SW480 (cell line): Measurements from ENCODE around the gene TTC28.
A peak's percentile ranks its signal among the peaks of the same experiment; 100 is the strongest.
"Not testable (repeated sequence)": the region's sequence is repeated elsewhere in the genome, so short reads cannot be mapped to it uniquely, and the experiment has no call there.

ENCODE experiments used
- DNase-seq: peaks from one replicate; pipeline ENCODE4 v3.0.0-alpha.2; 2016; ENCODE audit warnings: low spot score

Gene TTC28

DNA sequence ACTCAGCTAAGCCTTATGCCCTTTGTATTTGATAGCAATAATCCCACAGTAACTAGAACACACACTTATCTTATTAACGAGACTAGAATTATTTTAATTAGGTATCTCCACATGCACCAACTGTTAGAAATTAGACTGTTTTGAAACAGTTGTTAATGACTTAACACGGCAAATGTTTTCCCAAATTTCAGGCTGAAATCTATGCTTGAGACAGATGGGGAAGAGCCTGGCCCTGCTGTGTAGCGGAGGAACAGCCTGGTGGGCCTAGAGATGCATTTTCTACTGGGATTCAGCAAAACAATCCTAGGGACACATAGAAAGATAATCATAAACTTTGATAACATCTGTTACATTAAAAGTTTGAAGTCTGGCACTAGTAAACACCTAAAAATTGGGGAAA, 273.4 kb downstream of the TTC28 start:
- DNase-seq = no peak

DNA sequence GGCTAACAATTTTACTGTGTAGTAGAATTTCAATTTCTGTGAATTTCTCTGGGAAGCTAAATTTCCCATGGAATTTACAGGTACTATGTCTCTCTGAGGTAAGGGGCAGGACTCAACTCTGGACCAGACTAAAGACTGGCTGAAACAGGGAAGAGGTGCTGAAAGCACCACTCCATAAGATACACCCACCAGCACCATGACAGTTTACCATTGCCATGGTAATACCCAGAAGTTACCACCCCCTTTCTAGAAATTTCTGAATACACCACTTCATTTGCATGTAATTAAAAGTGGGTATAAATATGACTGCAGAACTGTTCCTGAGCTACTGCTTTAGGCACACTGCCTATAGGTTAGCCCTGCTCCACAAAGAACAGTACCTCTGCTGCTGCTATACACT, 274.1 kb downstream of the TTC28 start:
- DNase-seq = no peak

DNA sequence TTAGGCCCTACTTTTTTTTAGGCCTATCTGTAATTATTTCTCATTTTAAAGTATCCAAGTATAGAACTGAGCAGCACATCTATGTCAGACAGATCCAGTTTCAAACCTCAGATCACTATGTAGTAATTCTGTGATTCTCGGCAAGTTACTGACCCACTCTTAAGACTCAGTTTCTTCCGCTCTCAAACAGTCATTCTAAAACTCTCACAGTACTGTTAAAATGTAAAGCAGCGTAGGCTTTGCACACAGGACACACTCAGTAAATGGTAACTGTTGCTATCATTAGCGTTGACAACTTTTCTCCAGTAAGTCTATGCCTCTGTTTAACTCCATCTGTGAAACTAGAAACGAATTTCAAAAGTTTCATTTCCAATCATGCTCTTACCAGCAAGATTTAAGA, 277.1 kb downstream of the TTC28 start:
- no peak for DNase-seq

DNA sequence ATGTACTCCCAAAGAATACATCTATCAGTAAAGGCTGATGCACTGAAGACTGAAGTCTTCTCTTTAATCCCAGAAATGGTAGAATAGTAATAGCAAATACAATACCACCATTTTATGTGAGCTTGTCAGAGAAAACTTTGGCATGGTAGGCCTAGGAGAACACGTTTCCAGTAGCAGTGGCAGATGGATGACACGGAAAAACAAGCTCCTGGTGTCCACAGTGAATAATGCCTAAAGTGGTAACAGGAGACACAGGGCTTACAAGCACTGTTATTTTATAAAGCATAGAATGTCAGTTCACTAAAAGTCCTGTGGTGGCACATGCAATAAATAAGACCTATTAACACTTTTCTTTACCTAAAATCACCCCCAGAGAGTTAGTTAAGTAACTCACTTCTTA, 277.6 kb downstream of the TTC28 start:
- no peak for DNase-seq

DNA sequence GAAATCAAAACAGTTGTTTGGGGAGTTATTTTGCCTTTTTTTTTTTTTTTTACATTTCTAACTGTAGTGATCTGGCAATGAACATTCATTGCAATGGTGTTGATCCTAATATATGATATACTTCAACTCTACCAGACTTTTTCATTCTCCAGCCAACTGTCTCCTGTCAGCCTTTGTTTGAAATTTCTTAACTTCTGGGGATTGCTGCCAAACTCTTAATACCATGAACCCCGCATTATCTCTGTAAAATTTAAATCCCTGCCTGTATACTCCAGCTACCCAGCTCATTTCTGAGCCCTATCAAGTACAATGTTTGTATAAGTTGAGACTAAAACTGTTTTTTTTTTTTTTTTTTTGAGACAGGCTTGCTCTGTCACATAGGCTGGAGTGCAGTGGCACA, 280.7 kb downstream of the TTC28 start:
- DNase-seq = no peak

DNA sequence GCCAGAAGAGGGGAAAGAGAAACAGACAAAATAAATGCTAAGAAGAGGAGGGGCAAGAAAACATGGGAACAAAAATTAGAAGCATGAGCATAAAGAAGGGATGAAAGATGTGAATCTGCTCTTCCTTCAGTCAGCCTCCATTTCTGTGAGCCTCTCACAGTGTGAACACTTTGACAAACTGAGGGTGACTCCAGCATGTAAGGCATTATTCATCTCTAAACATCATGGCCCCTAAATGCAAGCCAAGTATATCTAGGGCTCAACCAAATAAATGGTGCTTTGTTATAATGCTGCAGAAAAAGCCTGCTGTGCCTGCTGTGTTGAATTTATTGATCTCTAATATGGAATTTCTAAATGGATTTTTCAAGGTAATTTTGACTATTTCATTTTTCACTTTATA, 281.3 kb downstream of the TTC28 start:
- DNase-seq = no peak

DNA sequence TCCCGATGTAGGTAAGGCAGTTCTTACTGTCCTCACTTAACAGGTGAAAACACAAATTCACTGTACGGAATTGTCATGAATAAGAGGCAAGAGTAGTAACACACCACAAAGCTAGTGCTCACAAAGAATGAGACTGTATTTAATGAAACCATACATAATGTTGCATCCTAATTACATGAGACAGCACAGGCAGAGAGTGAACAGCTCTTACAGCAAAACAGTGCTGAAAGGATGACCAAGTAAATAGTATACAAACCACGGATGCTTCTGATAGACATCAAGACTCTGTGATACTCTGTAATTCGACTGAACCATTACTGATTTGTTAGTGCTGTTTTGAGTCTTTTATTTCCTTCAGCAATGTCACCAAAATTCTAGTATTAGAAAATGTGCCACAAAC, 282.3 kb downstream of the TTC28 start:
- peak; percentile 2 for DNase-seq

DNA sequence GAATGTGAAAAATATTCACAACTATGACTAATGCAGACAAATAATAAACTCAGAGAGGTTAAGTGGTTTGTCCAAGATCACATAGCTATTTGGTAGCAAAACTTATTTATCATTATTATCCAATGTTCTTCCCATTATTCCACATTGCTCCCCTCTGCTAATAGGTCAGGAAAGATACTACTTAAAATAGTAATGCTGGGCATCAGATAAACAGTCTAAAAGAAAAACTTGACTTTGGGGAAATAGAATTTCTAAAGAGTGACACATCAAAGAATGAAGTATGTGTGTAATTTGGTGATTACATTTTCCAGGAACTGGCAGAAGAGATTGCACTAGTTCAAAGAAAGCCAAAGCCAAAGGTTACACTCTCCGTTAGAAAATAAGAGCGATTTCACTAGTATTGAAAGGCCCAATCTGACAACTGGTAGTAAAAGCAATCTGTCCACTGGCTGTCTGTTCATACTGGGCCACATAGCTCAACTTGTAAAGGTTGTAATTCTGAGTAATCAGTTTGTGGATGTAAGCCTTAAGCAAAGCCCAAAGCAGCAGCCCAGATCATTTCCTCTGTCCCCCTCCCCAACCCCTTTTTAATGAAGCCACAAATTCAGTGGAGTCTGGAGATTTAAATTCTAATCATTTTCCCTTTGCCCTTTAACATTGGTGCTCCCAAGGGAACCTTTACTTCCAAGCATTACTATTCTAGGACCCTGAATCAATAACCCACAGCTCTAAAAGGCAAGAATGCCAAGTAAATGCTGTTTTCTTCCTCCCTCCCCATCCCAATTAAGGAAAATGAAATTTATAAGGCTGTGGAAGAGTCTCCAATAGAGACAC, 283.5 kb downstream of the TTC28 start:
- peak; percentile 40 for DNase-seq

DNA sequence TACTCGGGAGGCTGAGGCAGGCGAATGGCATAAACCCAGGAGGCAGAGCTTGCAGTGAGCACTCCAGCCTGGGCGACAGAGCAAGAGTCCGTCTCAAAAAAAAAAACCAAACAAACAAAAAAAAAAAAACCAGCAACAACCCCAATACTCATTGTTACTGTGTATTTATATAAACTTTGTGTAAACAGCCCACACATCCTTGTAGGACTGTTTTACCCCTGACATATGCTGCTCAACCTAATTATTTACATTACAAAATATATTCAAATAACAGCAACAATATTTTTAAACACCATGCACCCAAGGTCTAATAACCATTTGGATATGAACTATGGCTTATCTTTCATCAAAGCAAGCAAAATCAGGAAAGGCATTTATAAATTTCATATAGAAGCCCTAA, 284.1 kb downstream of the TTC28 start:
- no peak for DNase-seq

DNA sequence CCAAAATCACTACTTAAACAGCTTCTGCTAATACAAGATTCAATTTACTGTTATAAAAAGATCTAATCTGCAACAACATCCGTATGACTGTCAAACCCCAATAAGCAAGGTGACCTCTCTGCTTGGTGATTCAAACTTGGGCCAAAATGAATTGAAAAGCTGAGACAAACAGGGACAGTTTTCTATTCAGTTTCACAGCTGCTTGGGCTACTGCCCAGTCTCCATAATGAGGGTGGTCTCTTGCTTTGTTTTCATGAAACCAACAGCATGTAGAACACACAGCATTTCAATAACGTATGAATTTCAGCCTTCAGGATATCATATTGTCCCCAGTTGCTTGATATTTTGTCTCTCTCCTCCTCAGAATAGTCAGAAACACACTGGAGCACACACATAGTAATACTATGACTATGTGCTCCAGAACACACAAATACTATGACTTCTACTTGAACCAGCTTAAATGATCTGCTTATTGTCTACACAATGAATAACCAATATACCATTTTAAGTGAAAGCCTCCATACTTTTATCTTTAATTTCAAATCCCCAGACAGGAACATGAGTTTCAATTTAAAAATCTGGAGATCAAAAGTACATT, 285.0 kb downstream of the TTC28 start:
- no peak for DNase-seq

DNA sequence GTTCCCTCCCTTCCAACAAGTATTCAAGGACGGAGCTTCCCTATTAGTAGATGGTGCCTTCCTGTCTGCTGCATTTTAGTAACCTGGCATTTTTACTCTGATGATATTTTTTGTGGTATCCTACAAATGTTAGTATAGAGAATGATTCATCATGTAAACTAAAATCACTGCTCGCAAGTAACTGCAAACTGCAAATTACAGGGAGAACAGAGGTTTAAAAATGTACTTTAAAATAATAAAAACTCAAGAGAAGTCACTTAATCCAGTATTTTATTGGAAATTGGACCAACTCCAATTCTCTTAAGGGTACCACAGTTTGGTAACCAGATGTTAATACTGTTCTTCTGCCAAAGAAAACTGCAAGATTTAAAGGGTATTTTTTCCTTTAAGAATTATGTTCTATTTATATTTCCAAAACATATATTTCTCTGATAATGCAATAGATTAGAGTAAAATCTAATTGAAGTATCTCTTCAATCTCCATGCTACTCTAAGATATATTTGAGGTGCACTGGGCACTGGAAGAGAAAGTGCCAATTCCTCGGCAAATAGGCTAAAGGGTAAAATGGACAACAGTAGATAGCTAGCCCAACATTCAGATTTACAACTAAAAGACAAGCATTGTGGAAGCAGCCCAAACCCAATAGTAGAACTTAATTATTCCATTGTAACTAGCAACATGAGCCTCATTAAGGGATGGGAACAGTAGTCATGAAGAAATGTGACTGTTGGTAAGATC, 298.0 kb downstream of the TTC28 start:
- DNase-seq = no peak

DNA sequence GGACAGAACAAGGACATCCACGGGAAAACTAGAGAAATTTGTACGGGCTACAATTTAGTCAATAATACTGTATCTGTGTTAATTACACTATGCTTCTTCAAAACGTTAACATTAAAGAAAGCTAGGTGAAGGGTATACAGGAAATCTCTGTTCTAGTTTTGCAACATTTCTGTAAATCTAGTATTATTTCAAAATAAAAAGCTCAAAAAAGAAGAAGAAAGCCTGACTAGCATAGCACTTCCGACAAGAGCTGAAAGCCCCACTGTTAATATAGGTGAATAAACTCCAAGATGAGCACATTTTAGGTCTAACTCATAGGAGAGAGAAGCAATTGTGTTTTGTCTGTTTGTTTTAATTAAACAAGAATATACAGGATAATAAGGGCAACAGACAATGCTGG, 299.7 kb downstream of the TTC28 start:
- DNase-seq = no peak

DNA sequence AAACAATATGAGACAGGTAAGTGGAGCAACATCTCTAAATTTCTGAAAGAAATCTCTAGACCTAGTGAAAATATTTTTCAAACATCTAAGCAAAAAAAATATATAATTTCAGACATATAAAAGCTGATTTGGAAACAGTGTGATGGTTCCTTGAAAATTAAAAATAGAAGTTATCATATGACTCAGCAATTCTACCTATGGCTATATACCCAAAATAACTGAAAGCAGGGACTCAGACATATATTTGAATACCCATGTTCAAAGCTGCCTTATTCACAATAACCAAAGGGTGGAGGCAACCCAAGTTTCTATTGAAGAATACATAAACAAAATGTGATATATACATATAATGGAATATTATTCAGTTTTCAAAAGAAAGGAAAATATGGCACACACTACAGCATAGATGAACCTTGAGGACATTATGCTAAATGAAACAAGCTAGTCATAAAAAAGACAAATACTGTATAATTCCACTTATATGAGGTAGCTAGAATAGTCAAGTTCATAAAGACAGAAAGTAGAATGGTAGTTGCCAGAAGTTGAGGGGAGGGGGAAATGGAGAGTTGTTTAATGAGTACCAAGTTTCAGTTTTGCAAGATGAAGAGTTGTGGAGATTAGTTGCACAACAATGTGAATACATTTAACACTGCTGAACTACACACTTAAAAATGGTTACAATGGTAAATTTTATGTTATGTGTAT, 300.4 kb downstream of the TTC28 start:
- DNase-seq = no peak

DNA sequence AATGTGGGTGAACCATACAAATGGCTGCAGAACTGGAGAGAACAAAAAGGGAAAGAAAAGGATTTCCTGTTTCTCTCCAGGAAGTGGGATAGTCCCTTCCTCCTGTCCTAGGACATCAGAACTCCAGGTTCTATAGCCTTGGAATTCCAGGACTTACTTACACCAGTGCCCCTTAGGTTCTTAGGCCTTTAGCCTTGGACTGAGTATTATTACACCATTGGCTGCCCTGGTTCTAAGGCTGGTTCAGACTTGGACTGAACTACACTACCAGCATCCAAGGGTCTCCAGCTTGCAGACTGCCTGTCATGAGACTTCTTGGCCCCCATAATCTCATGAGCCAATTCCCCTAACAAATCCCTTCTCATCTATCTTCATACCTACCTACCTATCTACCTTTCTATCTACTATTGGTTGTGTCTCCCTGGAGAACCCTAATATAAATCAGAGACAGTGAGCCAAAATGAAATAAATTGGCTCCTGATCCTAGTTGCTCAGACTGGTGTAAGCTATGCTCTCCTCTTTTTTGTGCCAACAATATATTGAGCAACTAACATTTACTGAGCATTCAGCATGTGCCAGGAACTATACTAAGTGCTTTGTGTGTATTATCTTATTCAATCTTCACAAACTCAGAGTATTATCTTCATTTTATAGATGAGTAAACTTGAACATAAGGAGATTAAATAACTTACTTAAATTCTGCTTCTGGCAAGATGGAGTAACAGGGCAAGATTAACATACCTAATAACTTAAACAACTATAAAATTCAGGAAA, 303.7 kb downstream of the TTC28 start:
- DNase-seq = no peak

DNA sequence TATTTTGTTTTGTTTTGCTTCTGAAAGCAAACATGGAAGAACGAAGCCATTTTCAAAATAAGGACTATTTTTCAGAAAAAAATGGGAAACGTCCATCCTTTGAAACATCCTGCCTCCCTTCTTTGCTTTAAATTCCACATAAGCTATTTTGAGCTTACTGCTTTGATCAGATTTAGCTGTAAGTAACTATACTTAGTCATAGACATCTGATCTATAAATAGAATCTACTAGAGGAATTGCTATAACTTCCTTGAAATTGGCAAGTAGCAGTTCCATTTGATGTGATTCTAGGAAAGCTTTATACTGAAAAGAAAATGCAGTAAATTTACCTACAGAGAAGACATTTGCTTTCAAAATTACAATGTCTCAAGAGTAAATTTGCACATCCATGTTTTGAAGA, 305.8 kb downstream of the TTC28 start:
- DNase-seq = no peak

DNA sequence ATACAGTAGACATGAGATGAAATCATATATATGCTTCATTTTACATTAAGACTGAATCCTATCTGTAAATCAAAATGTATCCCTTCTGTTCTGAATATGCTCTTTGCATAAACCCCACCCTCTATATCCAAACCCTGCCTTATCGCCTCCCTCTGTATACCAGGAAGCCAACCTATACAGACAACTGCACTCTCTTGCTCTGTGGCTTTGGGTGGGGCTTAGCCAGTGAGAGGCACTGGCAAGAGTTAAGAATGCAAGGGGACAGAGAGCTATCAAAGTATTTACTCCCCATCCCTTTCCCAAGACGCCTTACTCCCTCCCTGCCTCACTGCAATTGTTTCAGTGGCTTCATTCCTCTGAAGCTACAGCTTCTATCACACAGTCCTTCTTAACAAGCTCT, 309.8 kb downstream of the TTC28 start:
- DNase-seq = peak; percentile 33

DNA sequence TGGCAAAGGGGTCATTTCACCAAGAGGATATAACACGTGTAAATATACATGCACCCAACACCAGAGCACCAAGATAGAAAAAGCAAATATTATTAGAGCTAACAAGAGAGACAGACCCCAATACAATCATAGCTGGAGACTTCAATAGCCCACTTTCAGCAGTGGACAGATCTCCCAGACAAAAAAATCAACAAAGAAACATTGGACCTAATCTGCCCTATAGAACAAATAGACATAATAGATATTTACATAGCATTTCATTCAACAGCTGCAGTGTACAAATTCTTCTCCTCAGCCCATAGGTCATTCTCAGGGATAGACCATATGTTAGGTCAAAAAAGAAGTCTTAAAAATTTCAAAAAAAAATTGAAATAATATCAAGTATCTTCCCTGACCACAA, 312.8 kb downstream of the TTC28 start:
- no peak for DNase-seq

DNA sequence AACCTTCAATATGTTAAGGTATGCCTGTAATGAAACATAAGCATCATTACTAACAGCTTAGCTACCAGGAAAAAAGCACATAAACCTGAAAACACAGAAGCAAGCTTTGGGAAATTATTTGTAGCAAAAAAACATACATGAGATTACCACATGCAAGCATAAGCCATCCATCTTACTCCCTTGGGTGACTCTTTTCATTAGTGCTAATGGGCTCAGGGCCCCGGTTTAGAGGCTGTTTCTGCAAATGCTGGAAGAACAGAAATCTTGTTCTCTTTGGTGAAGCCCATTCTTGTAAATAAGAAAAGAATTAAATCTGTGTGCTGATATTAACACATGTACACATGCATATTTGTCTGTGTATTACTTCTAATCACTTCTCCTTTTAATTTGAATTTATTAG, 314.3 kb downstream of the TTC28 start:
- no peak for DNase-seq

DNA sequence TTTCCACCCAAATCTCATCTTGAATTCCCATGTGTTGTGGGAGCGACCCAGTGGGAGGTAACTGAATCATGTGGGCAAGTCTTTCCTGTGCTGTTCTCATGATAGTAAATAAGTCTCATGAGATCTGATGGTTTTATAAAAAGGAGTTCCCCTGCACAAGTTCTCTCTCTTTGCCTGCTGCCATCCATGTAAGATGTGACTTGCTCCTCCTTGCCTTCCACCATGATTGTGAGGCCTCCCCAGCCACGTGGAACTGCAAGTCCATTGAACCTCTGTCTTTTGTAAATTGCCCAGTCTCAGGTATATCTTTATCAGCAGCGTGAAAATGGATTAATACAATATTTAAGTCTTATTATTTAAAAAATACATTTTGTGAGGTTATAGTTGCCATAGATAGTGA, 315.5 kb downstream of the TTC28 start:
- not testable (repeated sequence) for DNase-seq

DNA sequence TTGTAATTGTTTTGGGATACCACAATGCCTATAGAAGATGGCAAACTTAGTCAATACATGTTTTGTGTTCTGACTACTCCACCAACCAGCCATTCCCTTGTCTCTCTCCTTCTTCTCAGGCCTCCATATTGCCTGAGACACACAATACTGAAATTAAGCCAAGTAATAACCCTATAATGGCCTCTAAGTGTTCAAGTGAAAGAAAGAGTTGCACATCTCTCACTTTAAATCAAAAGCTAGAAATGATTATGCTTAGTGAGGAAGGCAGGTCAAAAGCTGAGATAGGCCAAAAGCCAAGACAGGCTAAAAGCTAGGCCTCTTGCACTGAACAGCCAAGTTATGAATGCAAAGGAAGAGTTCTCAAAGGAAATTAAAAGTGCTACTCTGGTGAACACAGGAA, 318.7 kb downstream of the TTC28 start:
- no peak for DNase-seq

DNA sequence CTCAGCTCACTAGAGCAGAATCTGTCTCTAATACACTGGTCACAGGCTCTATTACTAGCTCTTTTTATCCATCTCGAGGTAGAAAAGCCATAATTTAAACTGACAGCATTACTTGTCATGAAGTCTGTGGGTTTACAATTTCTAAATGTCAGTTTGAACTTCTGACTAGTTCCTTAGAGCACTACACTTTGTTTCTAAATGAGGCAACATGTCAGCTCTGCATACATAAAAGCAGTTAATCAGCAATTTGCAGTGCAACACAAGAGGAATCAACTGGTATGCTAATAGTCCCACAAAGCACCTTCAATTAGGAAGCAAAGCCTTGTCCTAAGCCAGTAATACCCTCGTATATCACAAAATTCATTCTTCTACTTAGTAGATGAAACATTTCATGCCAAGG, 321.3 kb downstream of the TTC28 start:
- DNase-seq = no peak

DNA sequence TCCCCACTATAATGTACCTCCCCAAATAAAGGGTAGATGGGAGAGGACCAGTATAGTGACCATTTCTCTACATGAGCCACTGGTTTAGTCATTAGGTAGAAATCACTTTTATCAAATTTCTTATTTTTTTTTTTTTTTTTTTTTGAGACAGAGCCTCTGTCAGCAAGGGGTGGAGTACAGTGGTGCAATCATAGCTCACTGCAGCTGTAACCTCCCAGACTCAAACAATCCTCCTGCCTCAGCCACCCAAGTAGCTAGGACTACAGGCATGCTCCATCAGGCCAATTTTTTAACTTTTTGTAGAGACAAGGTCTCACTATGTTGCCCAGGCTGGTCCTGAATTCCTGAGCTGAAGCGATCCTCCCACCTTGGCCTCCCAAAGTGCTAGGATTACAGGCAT, 322.4 kb downstream of the TTC28 start:
- no peak for DNase-seq
